Right lobe of liver (tissue), 4 donors: ENCODE measurements around the gene SLPI.

ENCODE experiments used
- POLR2A ChIP-seq: fragments of 450-650 bp; IDR thresholded peaks from one replicate; pipeline ENCODE4 v1.6.1; 2017; ENCODE audit warnings: antibody characterized with exemption, mild to moderate bottlenecking
- TF ChIP-seq, protein P1 (sequence below), 4 donors: fragments of 200-600 bp in 3 of 4; fragments of 450-650 bp in 1 of 4; IDR thresholded peaks; one replicate each; pipeline versions ENCODE4 v1.5.1 to v1.8.0; 2016 to 2022; ENCODE audit warnings: antibody characterized with exemption in 4 of 4, mild to moderate bottlenecking in 2 of 4
- donor health status: DM: no; HTN: no; CAD: no.
- donor health status: DM: no; HTN: no; CAD: no.
- donor health status: DM: no; HTN: yes; CAD: no.

DNA sequence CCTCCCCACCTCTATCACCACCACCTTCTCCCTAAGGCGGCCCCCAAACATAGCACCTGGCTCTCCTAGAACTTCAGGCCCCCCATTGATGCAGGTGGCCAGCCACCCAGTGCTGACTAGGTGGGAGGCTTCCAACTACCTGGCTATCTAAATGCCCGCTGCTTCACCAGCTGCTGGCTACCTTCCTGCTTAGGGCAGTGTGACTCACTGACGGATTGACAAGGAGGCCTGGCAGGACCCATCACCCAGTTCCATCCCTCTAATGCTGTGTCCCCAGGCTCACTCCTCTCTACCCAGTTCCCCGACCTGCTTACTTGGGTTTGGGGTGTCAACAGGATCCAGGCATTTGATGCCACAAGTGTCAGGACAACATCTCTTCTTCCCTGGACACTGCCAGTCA lies 1.1 kb downstream of the SLPI start:
- TF ChIP-seq POLR2A = no peak
- TF ChIP-seq, protein P1, sequence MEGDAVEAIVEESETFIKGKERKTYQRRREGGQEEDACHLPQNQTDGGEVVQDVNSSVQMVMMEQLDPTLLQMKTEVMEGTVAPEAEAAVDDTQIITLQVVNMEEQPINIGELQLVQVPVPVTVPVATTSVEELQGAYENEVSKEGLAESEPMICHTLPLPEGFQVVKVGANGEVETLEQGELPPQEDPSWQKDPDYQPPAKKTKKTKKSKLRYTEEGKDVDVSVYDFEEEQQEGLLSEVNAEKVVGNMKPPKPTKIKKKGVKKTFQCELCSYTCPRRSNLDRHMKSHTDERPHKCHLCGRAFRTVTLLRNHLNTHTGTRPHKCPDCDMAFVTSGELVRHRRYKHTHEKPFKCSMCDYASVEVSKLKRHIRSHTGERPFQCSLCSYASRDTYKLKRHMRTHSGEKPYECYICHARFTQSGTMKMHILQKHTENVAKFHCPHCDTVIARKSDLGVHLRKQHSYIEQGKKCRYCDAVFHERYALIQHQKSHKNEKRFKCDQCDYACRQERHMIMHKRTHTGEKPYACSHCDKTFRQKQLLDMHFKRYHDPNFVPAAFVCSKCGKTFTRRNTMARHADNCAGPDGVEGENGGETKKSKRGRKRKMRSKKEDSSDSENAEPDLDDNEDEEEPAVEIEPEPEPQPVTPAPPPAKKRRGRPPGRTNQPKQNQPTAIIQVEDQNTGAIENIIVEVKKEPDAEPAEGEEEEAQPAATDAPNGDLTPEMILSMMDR (IDR thresholded peaks at IDR 0.05) = no peak
